ENCODE measurements around the gene KRTAP21-1. TPM values are rescaled to one million over a fixed set of nuclear protein-coding genes. Genes with fewer than 3 reads are reported as not detected.

The KRTAP21-1 gene
- total RNA-seq, 1 donor from 2014 or later: not detected

Other genes starting within 250 kb of the KRTAP21-1 start
- not detected for gene KRTAP19-6, start 213.6 kb downstream of the KRTAP21-1 start, total RNA-seq (ENCODE audit: insufficient read depth, low replicate concordance)
- not detected for gene KRTAP19-7, start 194.1 kb downstream of the KRTAP21-1 start, total RNA-seq (ENCODE audit: insufficient read depth, low replicate concordance)
- not detected for gene KRTAP22-2, start 165.0 kb downstream of the KRTAP21-1 start, total RNA-seq (ENCODE audit: insufficient read depth, low replicate concordance)
- not detected for gene KRTAP6-3, start 163.0 kb downstream of the KRTAP21-1 start, total RNA-seq (ENCODE audit: insufficient read depth, low replicate concordance)
- not detected for gene KRTAP6-2, start 156.5 kb downstream of the KRTAP21-1 start, total RNA-seq (ENCODE audit: insufficient read depth, low replicate concordance)
- gene KRTAP22-1, start 154.3 kb downstream of the KRTAP21-1 start, total RNA-seq (ENCODE audit: insufficient read depth, low replicate concordance): not detected
- gene KRTAP6-1, start 141.5 kb downstream of the KRTAP21-1 start, total RNA-seq (ENCODE audit: insufficient read depth, low replicate concordance): not detected
- 28.4 TPM for gene KRTAP20-1, start 139.0 kb downstream of the KRTAP21-1 start, total RNA-seq (ENCODE audit: insufficient read depth, low replicate concordance)
- not detected for gene KRTAP20-4, start 134.8 kb downstream of the KRTAP21-1 start, total RNA-seq (ENCODE audit: insufficient read depth, low replicate concordance)
- gene KRTAP20-2, start 120.2 kb downstream of the KRTAP21-1 start, total RNA-seq (ENCODE audit: insufficient read depth, low replicate concordance): 3.9 TPM
- not detected for gene KRTAP20-3, start 112.6 kb downstream of the KRTAP21-1 start, total RNA-seq (ENCODE audit: insufficient read depth, low replicate concordance)
- gene KRTAP21-3, start 36.7 kb downstream of the KRTAP21-1 start, total RNA-seq (ENCODE audit: insufficient read depth, low replicate concordance): not detected
- not detected for gene KRTAP21-2, start 8.2 kb downstream of the KRTAP21-1 start, total RNA-seq (ENCODE audit: insufficient read depth, low replicate concordance)
- not detected for gene KRTAP8-1, start 57.8 kb upstream of the KRTAP21-1 start, total RNA-seq (ENCODE audit: insufficient read depth, low replicate concordance)
- gene KRTAP7-1, start 74.3 kb upstream of the KRTAP21-1 start, total RNA-seq (ENCODE audit: insufficient read depth, low replicate concordance): 10.1 TPM
- gene KRTAP11-1, start 126.2 kb upstream of the KRTAP21-1 start, total RNA-seq (ENCODE audit: insufficient read depth, low replicate concordance): 2.4 TPM

Data from umbilical cord (tissue), 1 donor.